ENCODE data around the gene TWF2. TPM values are rescaled to one million over a fixed set of nuclear protein-coding genes. Genes with fewer than 3 reads are reported as not detected.

TWF2 gene
- total and polyA plus RNA-seq, 2 of the 13 experiments (the other 11 are each of a cell fraction or from before 2014, with no cell fraction given): 45.5 to 108 TPM

DNA sequence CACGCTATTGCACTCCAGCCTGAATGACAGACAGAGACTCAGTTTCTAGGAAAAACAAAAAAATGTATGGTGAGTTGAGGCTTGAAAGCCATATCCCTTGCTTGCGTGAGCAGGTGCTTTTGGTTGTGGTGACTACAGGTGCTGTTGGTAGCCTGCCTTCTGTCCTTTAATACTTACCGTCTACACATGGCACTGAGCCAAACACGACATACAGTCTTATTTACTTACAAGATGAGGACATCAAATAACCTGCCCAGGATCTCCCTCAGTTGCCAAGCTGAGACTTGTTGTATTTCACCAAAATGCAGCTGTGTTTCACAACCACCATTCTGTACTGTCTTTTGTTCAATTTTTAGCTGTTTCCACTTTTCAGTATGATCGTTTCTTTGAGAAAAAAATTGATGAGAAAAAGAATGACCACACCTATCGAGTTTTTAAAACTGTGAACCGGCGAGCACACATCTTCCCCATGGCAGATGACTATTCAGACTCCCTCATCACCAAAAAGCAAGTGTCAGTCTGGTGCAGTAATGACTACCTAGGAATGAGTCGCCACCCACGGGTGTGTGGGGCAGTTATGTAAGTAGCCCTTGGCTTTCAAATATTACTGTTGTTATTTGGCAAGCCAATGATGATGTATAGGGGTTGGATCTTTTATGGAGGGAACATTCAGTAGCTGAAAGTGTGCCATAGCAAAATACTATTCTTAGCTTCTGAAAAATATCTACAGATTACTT is 34.5 kb downstream of the TWF2 start:
- Histone ChIP-seq H3K36me3 (replicated peaks in 1 of 2; ENCODE audit: control insufficient read depth in 1 of 2, insufficient read depth in 2 of 2, low read length in 2 of 2) (peaks cover 13 to 75% of the 10 kb centered on the region in 2 experiments), H3K4me3 (replicated peaks in 1 of 3; ENCODE audit: insufficient read depth in 1 of 3, low read depth in 2 of 3, low read length in 3 of 3) (no peak overlapping the region), H3K79me2 (ENCODE audit: insufficient read depth, low read length) (no peaks in the 10 kb centered on the region), H3K9ac (ENCODE audit: insufficient read depth, low read depth, low read length) (no peak overlapping the region), H3K27ac (ENCODE audit: extremely low read length, insufficient read depth, low read length) (no peak overlapping the region), H4K20me1 (ENCODE audit: insufficient read depth, low read length) (no peaks in the 10 kb centered on the region), H3K4me1 (ENCODE audit: insufficient read depth, low read length) (peaks cover 60% of the 10 kb centered on the region), H3K27me3 (ENCODE audit: control insufficient read depth in 1 of 2, insufficient read depth in 2 of 2, low read length in 2 of 2) (no peaks in the 10 kb centered on the region), H2AFZ (ENCODE audit: low read length) (no peak overlapping the region), H3K9me3 (ENCODE audit: low read length) (no peaks in the 10 kb centered on the region), H3K4me2 (ENCODE audit: low read depth, low read length) (no peak overlapping the region)
- CTCF ChIA-PET (ENCODE audit: low intra/inter-chr PET ratio, low total read pairs): no interaction called here
- BruUV-seq (replicated peaks): no TSS peak
- no peak for FAIRE-seq
- in situ Hi-C loops (cut with HindIII; ENCODE audit: extremely low pct_ligation_motif_present, low pct_unique_long_range_greater_than_20kb) (no loop called here), intact Hi-C loops (cut with micrococcal nuclease; ENCODE audit: unreplicated experiment) (no loop called here)
- WGBS (ENCODE audit: low lambda C conversion rate): 77% methylated on average over 10 of the region's 10 CpGs
- DNase-seq (ENCODE audit: low spot score): peak; percentile 47
- no peak for ATAC-seq
- POLR2A ChIA-PET: no interaction called here
- TF ChIP-seq CREB1 (IDR thresholded peaks at IDR 0.05) (no peak), CREB1 (CRISPR knock-in tag; IDR thresholded peaks at IDR 0.05) (0 out of 2 replicates have a peak, but pooled peaks have one; percentile 17), ELF3 (CRISPR knock-in tag; IDR thresholded peaks at IDR 0.05) (no peak), HOXD1 (CRISPR knock-in tag; IDR thresholded peaks at IDR 0.05) (no peak), JDP2 (CRISPR knock-in tag; IDR thresholded peaks at IDR 0.05; ENCODE audit: borderline replicate concordance) (no peak), ZGPAT (CRISPR knock-in tag; IDR thresholded peaks at IDR 0.05) (no peak), FOXA1 (IDR thresholded peaks at IDR 0.05) (no peak), FOXA1 (CRISPR knock-in tag; IDR thresholded peaks at IDR 0.05) (0 out of 2 replicates have a peak, but pooled peaks have one; percentile 20), IKZF5 (CRISPR knock-in tag; IDR thresholded peaks at IDR 0.05) (no peak), ZNF276 (CRISPR knock-in tag; IDR thresholded peaks at IDR 0.05; ENCODE audit: low read depth) (no peak), ZNF781 (CRISPR knock-in tag; IDR thresholded peaks at IDR 0.05; ENCODE audit: borderline replicate concordance, not compliant biosample characterization) (no peak), ZFP62 (CRISPR knock-in tag; IDR thresholded peaks at IDR 0.05) (no peak), NFIC (IDR thresholded peaks at IDR 0.05; ENCODE audit: low read length) (0 out of 2 replicates have a peak, but pooled peaks have one; percentile 20), CHD4 (IDR thresholded peaks at IDR 0.05; ENCODE audit: borderline replicate concordance, low read length) (no peak), MATR3 (CRISPR knock-in tag; IDR thresholded peaks at IDR 0.05) (no peak)
- TF ChIP-seq, protein P1, sequence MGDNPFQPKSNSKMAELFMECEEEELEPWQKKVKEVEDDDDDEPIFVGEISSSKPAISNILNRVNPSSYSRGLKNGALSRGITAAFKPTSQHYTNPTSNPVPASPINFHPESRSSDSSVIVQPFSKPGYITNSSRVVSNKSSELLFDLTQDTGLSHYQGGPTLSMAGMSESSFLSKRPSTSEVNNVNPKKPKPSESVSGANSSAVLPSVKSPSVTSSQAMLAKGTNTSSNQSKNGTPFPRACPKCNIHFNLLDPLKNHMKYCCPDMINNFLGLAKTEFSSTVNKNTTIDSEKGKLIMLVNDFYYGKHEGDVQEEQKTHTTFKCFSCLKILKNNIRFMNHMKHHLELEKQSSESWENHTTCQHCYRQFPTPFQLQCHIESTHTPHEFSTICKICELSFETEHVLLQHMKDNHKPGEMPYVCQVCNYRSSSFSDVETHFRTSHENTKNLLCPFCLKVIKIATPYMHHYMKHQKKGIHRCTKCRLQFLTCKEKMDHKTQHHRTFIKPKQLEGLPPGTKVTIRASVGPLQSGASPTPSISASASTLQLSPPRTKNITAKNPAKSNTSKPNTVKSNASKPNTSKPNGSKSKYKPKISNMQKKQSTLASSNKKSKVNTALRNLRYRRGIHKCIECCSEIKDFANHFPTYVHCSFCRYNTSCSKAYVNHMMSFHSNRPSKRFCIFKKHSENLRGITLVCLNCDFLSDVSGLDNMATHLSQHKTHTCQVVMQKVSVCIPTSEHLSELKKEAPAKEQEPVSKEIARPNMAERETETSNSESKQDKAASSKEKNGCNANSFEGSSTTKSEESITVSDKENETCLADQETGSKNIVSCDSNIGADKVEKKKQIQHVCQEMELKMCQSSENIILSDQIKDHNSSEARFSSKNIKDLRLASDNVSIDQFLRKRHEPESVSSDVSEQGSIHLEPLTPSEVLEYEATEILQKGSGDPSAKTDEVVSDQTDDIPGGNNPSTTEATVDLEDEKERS (CRISPR knock-in tag; IDR thresholded peaks at IDR 0.05): no peak
- TF ChIP-seq, protein P2, sequence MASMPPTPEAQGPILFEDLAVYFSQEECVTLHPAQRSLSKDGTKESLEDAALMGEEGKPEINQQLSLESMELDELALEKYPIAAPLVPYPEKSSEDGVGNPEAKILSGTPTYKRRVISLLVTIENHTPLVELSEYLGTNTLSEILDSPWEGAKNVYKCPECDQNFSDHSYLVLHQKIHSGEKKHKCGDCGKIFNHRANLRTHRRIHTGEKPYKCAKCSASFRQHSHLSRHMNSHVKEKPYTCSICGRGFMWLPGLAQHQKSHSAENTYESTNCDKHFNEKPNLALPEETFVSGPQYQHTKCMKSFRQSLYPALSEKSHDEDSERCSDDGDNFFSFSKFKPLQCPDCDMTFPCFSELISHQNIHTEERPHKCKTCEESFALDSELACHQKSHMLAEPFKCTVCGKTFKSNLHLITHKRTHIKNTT (CRISPR knock-in tag; IDR thresholded peaks at IDR 0.05): no peak
